Measurements from ENCODE around the gene GCH1.

GCH1 gene

DNA sequence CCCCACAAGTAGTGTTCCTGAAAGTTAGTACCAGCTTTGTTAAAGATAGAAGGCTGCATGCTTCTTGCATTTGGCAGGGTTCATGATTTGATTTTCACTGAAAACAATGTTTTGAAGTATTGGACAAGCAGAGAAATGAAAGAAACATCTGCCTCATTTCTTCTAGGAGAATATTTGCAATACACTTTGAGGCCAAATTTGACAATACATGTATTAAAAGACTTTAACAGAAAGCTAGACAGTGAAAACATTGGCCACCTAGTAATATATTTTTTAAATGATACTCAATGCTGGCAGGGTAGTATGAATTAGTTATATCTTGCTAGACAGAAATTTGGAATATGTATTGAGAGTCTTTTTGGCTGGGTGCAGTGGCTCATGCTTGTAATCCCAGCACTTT is 68.5 kb downstream of the GCH1 start:
- H3K27me3 ChIP-seq (replicated peaks; ENCODE audit: control insufficient read depth, insufficient read depth, low read length, poor library complexity, severe bottlenecking) = no peaks in the 10 kb centered on the region
- no peak overlapping the region for H3K4me3 ChIP-seq (ENCODE audit: insufficient read depth, low read depth, low read length, poor library complexity, severe bottlenecking)
- no peaks in the 10 kb centered on the region for H3K36me3 ChIP-seq (ENCODE audit: control insufficient read depth, insufficient read depth, low read length)
- no peaks in the 10 kb centered on the region for H3K4me1 ChIP-seq (ENCODE audit: control insufficient read depth, insufficient read depth, low read length, poor library complexity, severe bottlenecking)
- DNase-seq = no peak
- H3K9me3 ChIP-seq (ENCODE audit: control insufficient read depth, low read length) = no peaks in the 10 kb centered on the region
- no peak overlapping the region for H3K27ac ChIP-seq (ENCODE audit: insufficient read depth, low read length, poor library complexity, severe bottlenecking)

DNA sequence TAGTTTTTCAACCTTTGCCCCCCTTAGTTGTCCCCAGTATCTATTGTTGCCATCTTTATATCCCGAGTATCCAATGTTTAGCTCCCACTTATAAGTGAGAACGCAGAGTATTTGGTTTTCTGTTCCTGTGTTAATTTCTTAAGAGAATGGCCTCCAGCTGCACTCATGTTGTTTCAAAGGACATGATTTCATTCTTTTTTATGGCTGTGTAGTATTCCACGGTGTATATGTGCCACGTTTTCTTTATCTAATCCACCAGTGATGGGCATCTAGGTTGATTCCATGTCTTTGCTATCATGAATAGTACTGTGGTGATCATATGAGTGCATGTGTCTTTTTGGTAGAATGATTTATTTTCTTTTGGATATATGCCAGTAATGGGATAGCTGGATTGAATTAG is 72.0 kb downstream of the GCH1 start:
- Histone ChIP-seq H3K4me3 (ENCODE audit: insufficient read depth, low read depth, low read length, poor library complexity, severe bottlenecking) (no peak overlapping the region), H3K36me3 (ENCODE audit: control insufficient read depth, insufficient read depth, low read length) (no peaks in the 10 kb centered on the region), H3K9me3 (ENCODE audit: control insufficient read depth, low read length) (no peaks in the 10 kb centered on the region), H3K4me1 (ENCODE audit: control insufficient read depth, insufficient read depth, low read length, poor library complexity, severe bottlenecking) (no peaks in the 10 kb centered on the region), H3K27ac (ENCODE audit: insufficient read depth, low read length, poor library complexity, severe bottlenecking) (no peak overlapping the region), H3K27me3 (replicated peaks; ENCODE audit: control insufficient read depth, insufficient read depth, low read length, poor library complexity, severe bottlenecking) (no peaks in the 10 kb centered on the region)
- no peak for DNase-seq

DNA sequence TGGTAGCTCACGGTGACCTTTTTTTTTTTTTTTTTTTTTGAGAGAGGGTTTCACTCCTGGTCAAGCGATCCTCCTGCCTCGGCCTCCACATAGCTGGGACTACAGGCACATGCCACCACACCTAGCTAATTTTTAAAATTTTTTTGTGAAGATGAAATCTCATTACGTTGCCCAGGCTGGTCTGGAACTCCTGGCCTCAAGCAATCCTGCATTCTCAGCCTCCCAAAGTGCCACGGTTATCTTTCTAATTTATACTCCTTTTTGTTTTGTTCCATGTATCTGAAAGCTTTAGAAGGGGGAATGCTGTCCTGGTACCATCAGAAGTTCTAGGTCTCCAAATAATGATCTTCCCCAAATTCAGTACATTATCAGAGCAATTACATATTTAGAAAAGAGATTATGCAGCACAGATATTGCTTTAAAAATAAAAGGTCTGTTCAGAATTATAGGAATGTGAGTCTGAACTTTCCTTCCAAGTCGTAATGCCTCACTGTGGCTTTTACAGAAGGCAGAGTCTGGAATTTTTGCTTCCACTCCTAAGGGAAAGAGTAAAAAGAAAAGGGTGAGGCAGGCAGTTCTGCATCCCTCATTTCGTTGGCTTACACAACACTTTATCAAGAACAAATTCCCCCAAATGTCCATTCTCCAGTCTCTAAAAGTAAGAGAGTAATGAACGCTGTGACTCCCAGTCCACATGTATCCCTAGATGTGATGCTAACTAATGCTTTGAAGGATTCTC is 73.0 kb downstream of the GCH1 start:
- Histone ChIP-seq H3K4me3 (ENCODE audit: insufficient read depth, low read depth, low read length, poor library complexity, severe bottlenecking) (no peak overlapping the region), H3K27ac (ENCODE audit: insufficient read depth, low read length, poor library complexity, severe bottlenecking) (no peak overlapping the region), H3K4me1 (ENCODE audit: control insufficient read depth, insufficient read depth, low read length, poor library complexity, severe bottlenecking) (no peaks in the 10 kb centered on the region), H3K27me3 (replicated peaks; ENCODE audit: control insufficient read depth, insufficient read depth, low read length, poor library complexity, severe bottlenecking) (no peaks in the 10 kb centered on the region), H3K9me3 (ENCODE audit: control insufficient read depth, low read length) (no peaks in the 10 kb centered on the region), H3K36me3 (ENCODE audit: control insufficient read depth, insufficient read depth, low read length) (no peaks in the 10 kb centered on the region)
- DNase-seq = no peak

- no peaks in the 10 kb centered on the region for H3K36me3 ChIP-seq (ENCODE audit: control insufficient read depth, insufficient read depth, low read length)
- no peaks in the 10 kb centered on the region for H3K9me3 ChIP-seq (ENCODE audit: control insufficient read depth, low read length)
- H3K4me1 ChIP-seq (ENCODE audit: control insufficient read depth, insufficient read depth, low read length, poor library complexity, severe bottlenecking) = no peaks in the 10 kb centered on the region
- no peak for DNase-seq
- no peak overlapping the region for H3K4me3 ChIP-seq (ENCODE audit: insufficient read depth, low read depth, low read length, poor library complexity, severe bottlenecking)
- H3K27ac ChIP-seq (ENCODE audit: insufficient read depth, low read length, poor library complexity, severe bottlenecking) = no peak overlapping the region
- no peaks in the 10 kb centered on the region for H3K27me3 ChIP-seq (replicated peaks; ENCODE audit: control insufficient read depth, insufficient read depth, low read length, poor library complexity, severe bottlenecking)
Observed at GRCh38 chr14:54828037-54828436, 74.6 kb downstream of the GCH1 start.

DNA sequence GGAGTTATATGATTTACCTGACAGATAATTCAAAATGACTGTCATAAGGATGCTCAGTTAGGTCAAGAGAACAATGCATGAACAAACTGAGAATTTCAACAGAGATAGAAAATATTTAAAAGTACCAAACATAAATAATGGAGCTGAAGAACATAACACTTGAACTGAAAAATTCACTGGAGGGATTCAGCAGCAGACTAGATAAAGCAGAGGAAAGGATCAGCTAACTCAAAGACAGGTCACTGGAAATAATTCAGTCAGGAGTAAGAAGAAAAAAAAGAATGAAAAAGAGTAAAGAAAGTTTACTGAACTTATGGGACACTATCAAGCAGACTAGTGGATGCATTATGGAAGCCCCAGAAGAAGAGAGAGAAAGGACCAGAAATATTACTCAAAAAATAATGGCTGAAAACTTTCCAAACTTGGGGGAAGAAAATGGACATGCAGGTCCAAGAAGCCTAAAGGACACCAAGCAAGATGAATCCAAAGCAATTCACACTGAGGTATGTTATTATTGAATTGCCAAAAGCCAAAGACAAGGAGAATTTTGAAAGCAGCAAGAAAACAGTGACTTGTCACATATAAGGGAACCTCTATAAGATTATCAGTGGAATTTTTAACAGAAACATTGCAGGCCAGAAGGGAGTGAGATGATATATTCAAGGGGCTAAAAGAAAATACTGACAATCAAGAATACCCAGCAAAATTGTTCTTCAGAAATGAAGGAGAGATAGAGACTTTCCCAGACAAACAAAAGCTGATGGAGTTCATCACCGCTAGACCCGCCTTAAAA is 78.7 kb downstream of the GCH1 start:
- no peak for DNase-seq
- Histone ChIP-seq H3K36me3 (ENCODE audit: control insufficient read depth, insufficient read depth, low read length) (no peaks in the 10 kb centered on the region), H3K4me1 (ENCODE audit: control insufficient read depth, insufficient read depth, low read length, poor library complexity, severe bottlenecking) (no peaks in the 10 kb centered on the region), H3K27me3 (replicated peaks; ENCODE audit: control insufficient read depth, insufficient read depth, low read length, poor library complexity, severe bottlenecking) (no peaks in the 10 kb centered on the region), H3K27ac (ENCODE audit: insufficient read depth, low read length, poor library complexity, severe bottlenecking) (no peak overlapping the region), H3K4me3 (ENCODE audit: insufficient read depth, low read depth, low read length, poor library complexity, severe bottlenecking) (no peak overlapping the region), H3K9me3 (ENCODE audit: control insufficient read depth, low read length) (no peaks in the 10 kb centered on the region)

- H3K27me3 ChIP-seq (replicated peaks; ENCODE audit: control insufficient read depth, insufficient read depth, low read length, poor library complexity, severe bottlenecking) = no peaks in the 10 kb centered on the region
- H3K9me3 ChIP-seq (ENCODE audit: control insufficient read depth, low read length) = no peaks in the 10 kb centered on the region
- no peak for DNase-seq
- H3K27ac ChIP-seq (ENCODE audit: insufficient read depth, low read length, poor library complexity, severe bottlenecking) = no peak overlapping the region
- no peak overlapping the region for H3K4me3 ChIP-seq (ENCODE audit: insufficient read depth, low read depth, low read length, poor library complexity, severe bottlenecking)
- H3K36me3 ChIP-seq (ENCODE audit: control insufficient read depth, insufficient read depth, low read length) = no peaks in the 10 kb centered on the region
- no peaks in the 10 kb centered on the region for H3K4me1 ChIP-seq (ENCODE audit: control insufficient read depth, insufficient read depth, low read length, poor library complexity, severe bottlenecking)
Observed at GRCh38 chr14:54822685-54823084, 79.9 kb downstream of the GCH1 start.

DNA sequence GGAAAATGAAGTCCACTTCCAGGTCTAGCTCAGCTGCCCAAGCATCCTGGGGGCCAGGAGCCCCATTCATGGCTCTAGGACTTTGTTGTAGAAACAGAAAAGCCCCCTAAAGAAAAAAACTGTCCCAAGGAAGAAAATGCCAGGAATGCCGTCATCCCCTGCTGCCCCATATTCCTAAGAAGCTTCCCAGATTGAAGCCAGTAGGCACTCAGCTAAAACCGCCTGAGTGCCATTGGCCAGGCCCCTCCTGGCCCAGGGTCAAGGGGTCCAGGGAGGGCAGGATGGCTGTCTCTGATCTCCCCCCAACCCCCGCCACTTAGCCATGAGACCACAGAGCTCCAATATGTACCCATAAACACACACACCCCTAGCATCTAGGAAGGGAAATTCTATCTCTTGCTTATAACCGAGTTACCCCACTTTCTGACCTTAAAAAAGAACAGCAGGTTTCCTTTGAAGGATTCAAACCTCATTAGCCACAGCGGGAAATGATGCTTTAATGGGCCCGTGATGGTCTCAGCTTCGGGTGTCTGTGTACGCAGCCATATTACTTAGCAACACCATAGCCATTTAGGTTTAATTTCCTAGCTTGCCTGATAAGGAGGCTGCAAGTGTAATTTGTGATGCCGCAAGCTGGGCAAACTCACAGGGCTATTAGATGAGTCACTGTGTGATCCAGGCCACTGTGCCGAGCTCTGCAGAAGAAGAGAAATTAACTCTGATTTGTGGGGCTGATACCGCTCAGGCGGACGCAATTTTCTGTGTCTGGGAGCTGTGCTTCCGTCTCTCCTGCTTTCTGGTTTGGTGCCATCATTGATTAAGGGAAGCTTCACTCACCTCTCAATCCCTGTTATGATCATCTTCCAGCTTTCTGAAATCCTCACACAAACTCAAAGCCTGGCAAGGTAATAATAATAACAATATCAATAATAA is 84.2 kb downstream of the GCH1 start:
- H3K4me3 ChIP-seq (ENCODE audit: insufficient read depth, low read depth, low read length, poor library complexity, severe bottlenecking) = no peak overlapping the region
- no peak for DNase-seq
- H3K4me1 ChIP-seq (ENCODE audit: control insufficient read depth, insufficient read depth, low read length, poor library complexity, severe bottlenecking) = no peaks in the 10 kb centered on the region
- no peaks in the 10 kb centered on the region for H3K36me3 ChIP-seq (ENCODE audit: control insufficient read depth, insufficient read depth, low read length)
- H3K27ac ChIP-seq (ENCODE audit: insufficient read depth, low read length, poor library complexity, severe bottlenecking) = no peak overlapping the region
- H3K27me3 ChIP-seq (replicated peaks; ENCODE audit: control insufficient read depth, insufficient read depth, low read length, poor library complexity, severe bottlenecking) = no peaks in the 10 kb centered on the region
- H3K9me3 ChIP-seq (ENCODE audit: control insufficient read depth, low read length) = no peaks in the 10 kb centered on the region

DNA sequence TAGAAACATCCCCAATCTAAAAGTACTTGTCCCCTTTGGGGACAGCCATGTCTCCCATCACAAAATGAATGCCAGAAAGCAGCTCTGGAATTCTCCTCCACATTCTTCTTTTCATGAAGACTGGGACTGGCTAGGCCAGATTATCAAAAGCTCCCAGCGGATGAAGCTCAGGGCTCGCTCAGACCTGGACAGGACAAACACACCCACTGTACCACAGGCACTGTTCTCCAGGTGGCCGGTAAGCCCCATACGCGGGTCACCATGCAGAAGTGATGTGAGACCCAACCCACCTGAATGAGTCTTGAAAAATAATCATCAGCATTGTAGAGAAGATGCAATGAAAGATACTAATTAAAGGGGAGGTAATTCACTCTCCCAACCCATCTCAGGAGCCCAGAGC is 85.1 kb downstream of the GCH1 start:
- H3K27me3 ChIP-seq (replicated peaks; ENCODE audit: control insufficient read depth, insufficient read depth, low read length, poor library complexity, severe bottlenecking) = no peaks in the 10 kb centered on the region
- H3K9me3 ChIP-seq (ENCODE audit: control insufficient read depth, low read length) = no peaks in the 10 kb centered on the region
- H3K4me3 ChIP-seq (ENCODE audit: insufficient read depth, low read depth, low read length, poor library complexity, severe bottlenecking) = no peak overlapping the region
- H3K36me3 ChIP-seq (ENCODE audit: control insufficient read depth, insufficient read depth, low read length) = no peaks in the 10 kb centered on the region
- no peaks in the 10 kb centered on the region for H3K4me1 ChIP-seq (ENCODE audit: control insufficient read depth, insufficient read depth, low read length, poor library complexity, severe bottlenecking)
- no peak for DNase-seq
- no peak overlapping the region for H3K27ac ChIP-seq (ENCODE audit: insufficient read depth, low read length, poor library complexity, severe bottlenecking)

DNA sequence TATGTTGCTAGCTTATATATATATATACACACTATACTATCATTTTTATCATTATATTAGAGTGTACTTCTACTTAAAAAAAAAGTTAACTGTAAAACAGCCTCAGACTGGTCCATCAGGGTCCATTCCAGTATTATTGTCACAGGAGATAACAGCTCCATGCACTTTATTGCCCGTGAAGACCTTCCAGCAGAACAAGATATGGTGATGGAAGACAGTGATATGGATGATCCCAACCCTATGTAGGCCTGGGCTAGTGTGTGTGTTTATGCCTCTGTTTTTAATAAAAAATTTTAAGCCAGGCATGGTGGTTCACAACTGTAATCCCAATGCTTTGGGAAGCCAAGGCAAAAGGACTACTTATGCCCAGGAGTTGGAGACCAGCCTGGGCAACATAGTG is 86.2 kb downstream of the GCH1 start:
- Histone ChIP-seq H3K4me3 (ENCODE audit: insufficient read depth, low read depth, low read length, poor library complexity, severe bottlenecking) (no peak overlapping the region), H3K27me3 (replicated peaks; ENCODE audit: control insufficient read depth, insufficient read depth, low read length, poor library complexity, severe bottlenecking) (no peaks in the 10 kb centered on the region), H3K27ac (ENCODE audit: insufficient read depth, low read length, poor library complexity, severe bottlenecking) (no peak overlapping the region), H3K4me1 (ENCODE audit: control insufficient read depth, insufficient read depth, low read length, poor library complexity, severe bottlenecking) (no peaks in the 10 kb centered on the region), H3K9me3 (ENCODE audit: control insufficient read depth, low read length) (no peaks in the 10 kb centered on the region), H3K36me3 (ENCODE audit: control insufficient read depth, insufficient read depth, low read length) (no peaks in the 10 kb centered on the region)
- DNase-seq = no peak
